22Rv1 (cell line): ENCODE measurements around the gene OMG.

Experiments used
- H3K27ac ChIP-seq: fragments of 450-650 bp; 2 replicates; pipeline ENCODE4 v1.5.1; 2017
- ZFX ChIP-seq: fragments of 450-650 bp; IDR thresholded peaks from 2 replicates; pipeline ENCODE4 v1.6.1; 2017; ENCODE audit warnings: antibody characterized with exemption, borderline replicate concordance
- TF ChIP-seq, protein P1 (sequence below): fragments of 450-650 bp; IDR thresholded peaks from 2 replicates; pipeline ENCODE4 v1.5.1; 2017; ENCODE audit warnings: mild to moderate bottlenecking

The OMG gene

DNA sequence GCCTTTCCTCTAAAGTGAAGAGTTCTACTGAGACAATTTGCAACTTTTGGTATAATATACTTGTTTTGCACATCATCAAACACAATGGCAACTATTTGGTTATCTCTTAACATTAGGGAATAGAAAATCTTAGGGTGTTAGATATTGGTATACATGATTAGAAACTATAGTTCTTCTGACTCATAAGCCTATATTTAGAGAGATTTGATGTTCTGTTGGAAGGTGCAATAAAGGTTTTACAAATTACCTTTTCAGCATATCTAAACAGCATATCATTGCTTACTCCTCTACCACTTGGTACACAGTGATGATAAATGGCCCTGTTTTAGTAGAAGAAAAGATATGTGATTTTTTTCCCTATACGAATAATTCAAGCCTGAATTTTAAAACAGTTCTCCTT, 10.6 kb upstream of the OMG start:
- TF ChIP-seq ZFX, result no peak
- TF ChIP-seq, protein P1, sequence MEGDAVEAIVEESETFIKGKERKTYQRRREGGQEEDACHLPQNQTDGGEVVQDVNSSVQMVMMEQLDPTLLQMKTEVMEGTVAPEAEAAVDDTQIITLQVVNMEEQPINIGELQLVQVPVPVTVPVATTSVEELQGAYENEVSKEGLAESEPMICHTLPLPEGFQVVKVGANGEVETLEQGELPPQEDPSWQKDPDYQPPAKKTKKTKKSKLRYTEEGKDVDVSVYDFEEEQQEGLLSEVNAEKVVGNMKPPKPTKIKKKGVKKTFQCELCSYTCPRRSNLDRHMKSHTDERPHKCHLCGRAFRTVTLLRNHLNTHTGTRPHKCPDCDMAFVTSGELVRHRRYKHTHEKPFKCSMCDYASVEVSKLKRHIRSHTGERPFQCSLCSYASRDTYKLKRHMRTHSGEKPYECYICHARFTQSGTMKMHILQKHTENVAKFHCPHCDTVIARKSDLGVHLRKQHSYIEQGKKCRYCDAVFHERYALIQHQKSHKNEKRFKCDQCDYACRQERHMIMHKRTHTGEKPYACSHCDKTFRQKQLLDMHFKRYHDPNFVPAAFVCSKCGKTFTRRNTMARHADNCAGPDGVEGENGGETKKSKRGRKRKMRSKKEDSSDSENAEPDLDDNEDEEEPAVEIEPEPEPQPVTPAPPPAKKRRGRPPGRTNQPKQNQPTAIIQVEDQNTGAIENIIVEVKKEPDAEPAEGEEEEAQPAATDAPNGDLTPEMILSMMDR, result no peak
- no peak overlapping the region for H3K27ac ChIP-seq

DNA sequence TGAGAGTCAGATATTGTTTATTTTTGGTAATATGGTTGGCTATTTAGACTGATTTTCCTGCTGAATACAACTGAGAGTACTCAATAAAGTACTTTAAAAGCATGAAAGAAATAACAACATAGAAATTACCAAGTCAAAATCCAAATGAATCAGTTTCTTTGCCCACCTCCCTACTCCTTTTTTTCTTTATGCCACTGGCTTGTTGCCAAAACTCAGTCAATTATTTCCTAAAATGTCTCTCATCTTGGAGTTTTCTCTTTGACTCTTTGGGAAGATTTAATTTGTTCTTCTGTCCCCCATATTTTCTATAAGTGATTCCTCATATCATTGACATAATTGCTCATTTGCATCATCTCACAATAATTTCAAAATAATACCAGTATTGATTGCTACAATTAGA, 2.6 kb upstream of the OMG start:
- no peak for TF ChIP-seq ZFX
- TF ChIP-seq, protein P1, result no peak
- no peak overlapping the region for H3K27ac ChIP-seq

DNA sequence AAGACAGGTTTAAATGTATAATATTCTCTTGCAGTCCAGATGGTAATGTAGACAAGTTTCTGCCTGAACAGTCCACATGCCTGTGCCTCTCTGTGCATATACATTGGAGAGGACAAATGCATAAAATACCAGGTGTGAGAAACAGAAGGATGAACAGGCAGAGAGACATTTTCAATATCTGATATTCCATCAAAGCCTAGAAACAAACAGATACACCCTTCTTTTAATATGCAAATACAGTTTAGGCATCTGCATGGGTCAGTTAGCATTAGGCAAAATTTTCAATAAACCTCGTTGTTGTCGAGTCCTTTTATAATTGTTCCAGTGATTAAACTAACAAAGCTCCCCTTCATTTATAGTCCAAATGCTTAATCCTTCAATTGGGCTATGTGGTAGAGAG, 897 bp downstream of the OMG start:
- no peak overlapping the region for H3K27ac ChIP-seq
- no peak for TF ChIP-seq ZFX
- TF ChIP-seq, protein P1, result no peak

DNA sequence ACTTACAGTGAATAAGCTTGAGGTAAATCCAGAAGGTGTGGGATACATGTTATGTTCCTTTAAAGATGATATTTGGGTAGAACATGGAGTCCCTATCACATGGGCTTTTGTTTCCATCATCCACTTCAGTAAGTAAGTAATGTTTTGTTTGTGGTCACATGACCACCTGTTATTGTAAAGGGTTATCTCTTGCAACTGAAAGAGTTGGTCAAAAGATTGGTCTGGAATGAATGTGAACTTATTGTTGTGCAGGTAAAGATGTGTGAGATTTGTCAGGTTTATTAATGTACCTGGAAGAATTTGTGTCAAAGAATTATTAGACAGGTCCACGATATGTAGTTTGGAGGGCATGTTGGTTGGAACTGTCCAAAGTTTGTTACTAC, 1.6 kb downstream of the OMG start:
- H3K27ac ChIP-seq, result no peak overlapping the region
- no peak for TF ChIP-seq ZFX
- TF ChIP-seq, protein P1, result no peak

DNA sequence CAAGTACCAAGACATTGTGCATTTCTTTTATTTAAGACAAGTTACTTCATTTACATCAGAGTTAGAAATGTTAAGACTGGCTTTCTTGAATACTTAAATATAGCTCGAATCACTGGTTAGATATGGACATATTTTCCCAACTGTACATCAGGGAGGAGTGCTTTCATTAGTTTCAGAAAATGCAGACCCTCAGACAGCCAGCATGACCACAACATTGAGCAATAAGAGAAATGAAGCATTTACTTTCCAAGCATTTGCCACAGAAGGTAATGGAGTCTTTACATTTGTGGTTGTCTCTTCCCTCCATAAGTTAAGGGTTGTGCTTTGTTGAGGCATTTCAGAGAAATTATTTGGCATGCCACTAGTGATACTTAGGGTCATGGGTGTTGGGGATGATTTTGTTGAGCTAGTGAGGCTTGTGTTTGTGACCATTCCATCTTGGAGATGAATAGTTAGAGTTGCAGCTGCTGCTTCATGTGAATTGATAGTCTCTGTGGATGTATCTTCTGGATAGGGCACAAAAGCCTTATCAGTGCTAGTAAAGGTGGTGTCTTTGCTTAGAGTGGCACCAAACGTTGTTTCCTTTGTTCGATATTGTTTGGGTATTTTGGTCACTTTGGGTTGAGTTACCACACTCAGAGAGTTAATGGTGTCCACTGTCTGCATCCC, 2.1 kb downstream of the OMG start:
- H3K27ac ChIP-seq, result no peak overlapping the region
- TF ChIP-seq ZFX, result no peak
- TF ChIP-seq, protein P1, result no peak

- H3K27ac ChIP-seq, result no peak overlapping the region
- TF ChIP-seq ZFX, result no peak
- TF ChIP-seq, protein P1, result no peak
Observed at GRCh38 chr17:31294231-31294630, 2.8 kb downstream of the OMG start.

DNA sequence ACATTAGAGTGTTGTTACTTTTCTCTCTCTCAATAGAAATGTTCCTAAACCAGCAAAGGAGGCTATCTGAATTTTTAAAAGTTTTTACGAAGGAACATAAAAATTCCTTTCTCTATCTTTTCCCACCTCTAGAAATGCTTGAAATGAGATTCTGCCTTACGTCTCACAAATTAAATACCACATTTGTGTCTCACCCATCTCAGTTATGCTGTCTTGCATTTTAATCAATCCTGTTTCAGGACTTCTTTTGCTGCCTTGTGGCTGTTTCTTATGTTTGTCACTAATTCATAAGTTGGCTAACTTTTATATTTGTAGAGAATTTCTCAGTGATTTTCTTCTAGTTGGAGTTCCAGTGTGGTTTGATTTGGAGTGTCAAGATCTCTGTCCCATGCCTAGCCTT, 3.5 kb downstream of the OMG start:
- no peak overlapping the region for H3K27ac ChIP-seq
- TF ChIP-seq ZFX, result no peak
- TF ChIP-seq, protein P1, result no peak
